HL-60/S4 treated with phorbol 12-myristate 13-acetate at 8.2 ng/mL for 4 days and 3 days (cell line): ENCODE results near the gene TASP1.
"Not testable (repeated sequence)": the region's sequence is repeated elsewhere in the genome, so short reads cannot be mapped to it uniquely, and the experiment has no call there.

Experiments
- in situ Hi-C: fragments of 300-500 bp; cut with MboI; formaldehyde crosslinking; loops from 2 replicates; pipeline ENCODE4 v1.15.0; 2022; ENCODE audit warnings: low sequenced_read_pairs

The TASP1 gene

DNA sequence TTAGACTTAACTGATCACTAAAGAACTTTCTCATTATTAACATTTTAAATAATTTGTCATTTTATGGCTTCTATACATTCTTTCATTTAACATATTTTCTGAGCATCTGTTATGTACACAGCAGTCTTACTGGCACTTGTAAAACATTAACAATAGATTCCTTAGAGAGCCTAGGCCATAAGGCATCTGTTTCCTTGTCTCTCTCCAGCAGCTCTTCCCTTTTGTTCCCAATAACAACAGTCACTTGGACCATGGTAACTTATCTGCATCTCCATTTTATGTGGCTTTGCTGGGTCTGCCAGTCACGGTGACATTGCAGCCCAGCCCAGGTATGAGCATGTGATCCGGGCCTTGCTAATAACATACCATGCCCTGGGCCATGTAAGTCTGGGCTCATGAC, 11.7 kb upstream of the TASP1 start:
- in situ Hi-C loops, result no loop called here

DNA sequence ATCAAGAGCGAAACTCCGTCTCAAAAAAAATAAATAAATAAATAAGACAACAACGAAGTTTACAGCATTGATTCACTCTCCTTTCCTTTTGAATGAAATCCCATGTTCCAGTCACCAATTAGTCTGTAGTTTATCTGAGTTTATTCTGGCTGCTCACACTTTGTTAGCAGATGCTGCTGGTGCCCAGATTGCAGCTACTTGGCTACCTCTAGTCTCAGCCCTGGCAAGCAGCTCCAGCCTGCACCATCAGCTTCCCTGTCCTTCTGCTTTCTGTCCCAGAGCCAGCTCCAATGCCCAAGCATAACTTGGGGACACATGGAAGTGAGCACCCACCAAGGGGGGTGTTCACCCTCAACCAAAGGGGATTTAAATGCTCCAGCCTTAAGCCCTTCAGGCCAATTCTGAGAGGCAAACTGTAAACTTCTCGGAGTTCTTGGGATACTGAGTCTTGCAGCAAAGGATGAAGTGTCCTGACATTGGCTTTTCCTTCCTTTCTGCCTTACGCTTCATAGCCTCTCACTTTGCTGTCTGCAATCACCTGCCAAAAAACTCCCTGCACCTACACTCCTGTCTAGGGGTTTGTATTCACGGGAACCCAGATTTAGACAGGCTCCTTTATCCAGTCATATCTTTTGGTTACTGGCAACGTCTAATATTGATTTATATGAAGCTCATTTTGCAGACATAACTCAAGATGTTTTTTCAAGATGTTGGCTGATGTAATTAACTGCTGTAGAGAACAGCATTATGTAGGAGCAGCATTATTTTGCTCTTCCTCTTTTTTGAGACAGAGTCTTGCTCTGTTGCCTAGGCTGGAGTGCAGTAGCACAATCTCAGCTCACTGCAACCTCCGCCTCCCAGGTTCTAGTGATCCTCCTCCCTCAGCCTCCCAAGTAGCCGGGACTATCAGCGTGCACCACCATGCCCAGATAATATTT, 9.8 kb upstream of the TASP1 start:
- in situ Hi-C loops, result no loop called here

GRCh38 chr20:13644010-13644409, 5.3 kb upstream of the TASP1 start:
- in situ Hi-C loops, result no loop called here

- in situ Hi-C loops, result no loop called here
These were observed 392 bp upstream of the TASP1 start for GRCh38 chr20:13639150-13639497.

DNA sequence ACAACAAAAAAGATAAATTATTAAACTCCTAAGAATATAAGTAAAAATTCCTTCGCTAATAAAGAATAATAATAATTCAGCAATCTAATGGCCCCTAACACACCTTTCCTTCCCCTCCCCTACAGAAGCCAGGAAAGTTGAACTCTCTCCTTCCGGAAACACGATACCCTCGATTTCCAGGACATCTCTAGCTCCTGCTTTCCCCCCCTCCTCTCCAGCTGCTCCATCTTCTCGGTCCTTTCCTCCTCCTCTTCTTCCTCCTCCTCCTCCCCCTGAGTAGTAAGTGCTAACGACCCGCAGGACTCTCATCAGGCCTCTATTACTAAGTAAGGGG, 603 bp downstream of the TASP1 start:
- in situ Hi-C loops, result no loop called here

DNA sequence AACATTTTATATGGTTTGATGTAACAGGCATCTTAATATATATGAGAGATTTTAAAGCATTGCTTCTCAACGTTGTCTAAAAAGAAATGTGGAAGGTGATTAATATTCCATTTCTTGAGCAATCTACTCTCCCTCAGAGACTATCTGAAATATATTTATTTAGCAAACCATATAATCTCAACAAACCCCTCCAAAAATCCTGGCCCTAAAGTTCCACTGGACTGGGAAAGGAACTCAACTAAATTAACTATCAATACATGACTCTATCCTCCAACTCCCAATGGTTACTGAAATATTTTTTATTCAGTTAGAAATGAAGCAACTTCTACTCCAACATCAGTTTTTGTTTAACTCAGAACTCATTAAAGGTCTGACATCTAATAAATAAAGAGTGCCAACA, 6.3 kb downstream of the TASP1 start:
- in situ Hi-C loops, result no loop called here

- in situ Hi-C loops, result not testable (repeated sequence)
These were observed 11.2 kb downstream of the TASP1 start for GRCh38 chr20:13627525-13627924.

GRCh38 chr20:13626724-13627123, 12.0 kb downstream of the TASP1 start:
- in situ Hi-C loops, result no loop called here

- in situ Hi-C loops, result no loop called here
These were observed 13.3 kb downstream of the TASP1 start for GRCh38 chr20:13625304-13625979.

- in situ Hi-C loops, result not testable (repeated sequence)
These were observed 19.3 kb downstream of the TASP1 start for GRCh38 chr20:13619415-13619814.

DNA sequence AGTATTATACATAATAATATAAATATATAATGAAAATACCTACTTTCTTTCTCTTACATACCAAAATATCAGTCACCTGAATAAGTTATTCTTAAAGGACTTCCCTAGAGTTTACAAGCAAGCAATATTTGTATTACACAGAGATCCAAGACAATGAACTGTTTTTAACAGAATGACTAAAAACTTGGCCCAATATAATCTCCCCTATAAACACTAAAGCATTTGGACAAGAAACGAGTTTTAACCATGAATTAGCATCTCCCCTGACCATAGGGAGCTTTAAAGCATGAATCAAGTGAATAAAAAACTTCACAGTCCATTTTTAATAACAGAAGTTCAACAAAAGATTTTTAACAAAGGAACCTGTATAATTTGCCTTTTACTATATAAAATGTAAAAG, 20.3 kb downstream of the TASP1 start:
- in situ Hi-C loops, result not testable (repeated sequence)

DNA sequence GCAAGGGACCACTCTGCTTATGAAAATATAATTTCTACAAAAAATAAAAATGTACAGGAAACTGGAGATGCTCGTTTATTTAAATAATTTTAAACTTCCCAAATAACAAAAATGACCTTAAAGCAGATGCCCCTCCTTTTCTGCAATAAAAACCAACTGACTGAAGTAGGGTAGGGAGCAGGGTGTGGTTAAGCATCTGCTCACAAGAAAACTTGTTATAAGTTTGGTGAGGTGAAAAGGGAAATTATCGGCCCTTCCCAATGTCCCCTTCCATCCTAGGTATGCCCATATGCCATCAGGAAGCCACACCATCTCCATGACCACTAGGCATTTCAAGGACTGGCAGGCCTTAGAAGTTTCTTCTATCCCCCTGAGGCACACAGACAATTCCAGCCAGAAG, 21.1 kb downstream of the TASP1 start:
- in situ Hi-C loops, result not testable (repeated sequence)

DNA sequence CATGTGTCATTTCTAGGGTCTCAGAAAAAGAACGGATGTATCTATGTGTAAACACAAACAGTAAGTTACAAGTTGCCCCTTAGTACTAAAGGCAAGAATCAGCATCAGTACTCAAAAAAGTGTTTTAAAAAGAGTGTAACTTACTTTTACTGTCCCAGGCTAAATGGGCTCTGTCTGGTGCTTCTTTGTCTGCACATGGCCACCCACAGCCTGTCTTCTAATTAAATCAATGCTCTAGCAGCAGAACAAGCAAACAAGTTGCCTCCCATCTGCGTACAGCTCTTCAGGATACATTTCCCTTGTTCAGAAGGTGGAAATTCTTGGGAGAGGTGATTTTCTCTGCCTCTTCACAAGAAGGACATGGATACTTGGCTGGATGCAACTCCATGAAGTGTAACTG, 22.0 kb downstream of the TASP1 start:
- in situ Hi-C loops, result not testable (repeated sequence)

DNA sequence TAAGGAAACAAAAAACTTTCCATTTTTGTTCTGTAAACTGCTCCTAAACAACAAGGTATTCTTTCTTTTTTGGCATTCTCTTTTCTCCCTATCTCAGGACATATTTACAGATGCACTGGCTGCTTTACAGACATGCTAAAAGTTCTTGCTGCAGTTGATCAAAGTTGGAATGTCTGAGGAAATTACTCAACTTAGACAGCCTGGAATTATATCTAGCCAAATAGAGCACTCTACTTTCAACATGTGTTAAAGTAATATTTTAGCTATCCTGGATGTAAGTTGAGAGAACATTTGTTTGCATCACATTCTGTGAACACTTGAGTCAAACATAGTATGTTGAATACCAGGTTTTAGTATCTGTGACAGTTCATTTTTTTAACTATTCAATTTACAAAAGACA, 24.8 kb downstream of the TASP1 start:
- in situ Hi-C loops, result no loop called here

GRCh38 chr20:13611611-13612125, 27.1 kb downstream of the TASP1 start:
- in situ Hi-C loops, result no loop called here

DNA sequence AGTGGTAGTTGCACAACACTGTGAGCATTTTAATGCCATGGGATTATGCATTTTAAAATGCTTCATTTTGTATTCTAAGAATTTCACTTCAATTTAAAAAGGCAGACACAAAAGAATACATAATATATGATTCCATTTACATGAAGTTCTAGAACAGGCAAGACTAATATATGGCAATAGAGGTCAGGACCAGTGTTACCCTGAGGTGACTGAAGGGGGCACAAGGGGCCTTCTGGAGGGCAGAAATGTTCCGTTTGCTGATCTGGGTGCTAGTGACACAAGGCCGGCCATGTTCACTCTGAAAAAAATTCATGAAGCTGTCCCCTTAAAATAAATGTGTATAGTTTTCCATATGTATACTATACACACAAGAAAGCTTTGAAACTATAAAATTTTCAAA, 28.5 kb downstream of the TASP1 start:
- in situ Hi-C loops, result no loop called here

DNA sequence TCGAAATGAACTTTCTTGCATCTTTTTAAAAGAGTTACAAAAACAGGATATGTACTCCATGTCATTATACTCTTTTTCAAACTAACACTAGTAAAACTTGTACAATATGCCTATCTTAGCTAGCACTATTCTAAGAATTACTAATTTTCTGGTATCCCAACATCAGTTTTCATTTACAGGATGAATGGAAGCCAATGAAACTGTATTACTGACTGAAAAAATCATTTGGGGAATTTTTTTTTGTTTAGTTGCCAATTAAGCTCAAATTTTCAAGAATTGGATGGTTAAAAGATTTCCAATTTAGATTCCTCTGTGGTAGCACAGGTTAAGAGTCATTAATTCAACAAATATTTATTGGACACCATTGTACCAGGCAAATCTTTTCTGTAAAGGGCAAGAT, 30.7 kb downstream of the TASP1 start:
- in situ Hi-C loops, result no loop called here

GRCh38 chr20:13593423-13593822, 45.3 kb downstream of the TASP1 start:
- in situ Hi-C loops, result not testable (repeated sequence)

DNA sequence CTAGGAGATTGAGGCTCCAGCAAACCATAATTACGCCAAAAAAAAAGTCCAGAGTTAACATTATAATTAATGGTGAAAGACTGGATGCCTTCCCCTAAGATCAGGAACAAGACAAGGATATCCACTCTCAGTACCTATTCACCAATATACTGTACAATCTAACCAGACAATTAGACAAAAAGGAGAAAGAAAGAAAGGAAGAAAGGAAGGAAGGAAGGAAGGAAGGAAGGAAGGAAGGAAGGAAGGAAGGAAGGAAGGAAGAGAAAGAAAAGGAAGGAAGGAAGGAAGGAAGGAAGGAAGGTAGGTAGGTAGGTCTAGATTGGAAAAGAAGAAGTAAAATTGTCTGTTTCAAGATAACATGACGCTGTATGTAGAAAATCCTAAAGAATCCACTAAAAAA, 50.7 kb downstream of the TASP1 start:
- in situ Hi-C loops, result no loop called here

DNA sequence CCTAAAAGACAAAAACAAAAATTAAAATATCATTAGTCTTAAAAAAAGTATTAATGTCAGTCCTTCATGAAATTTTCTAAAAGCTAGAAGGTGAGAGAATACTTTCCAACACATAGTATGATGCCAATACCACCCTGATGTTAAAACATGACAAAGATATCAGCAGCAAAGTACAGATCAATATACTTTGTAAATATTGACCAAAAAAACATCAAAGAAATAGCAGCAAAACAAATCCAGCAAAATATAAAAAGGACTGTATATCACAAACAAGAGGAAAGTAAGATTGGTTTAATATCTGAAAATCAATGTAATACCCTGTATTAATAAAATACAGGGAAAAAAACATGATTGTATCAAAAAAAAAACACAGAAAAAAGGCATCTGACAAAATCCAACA, 51.4 kb downstream of the TASP1 start:
- in situ Hi-C loops, result no loop called here

DNA sequence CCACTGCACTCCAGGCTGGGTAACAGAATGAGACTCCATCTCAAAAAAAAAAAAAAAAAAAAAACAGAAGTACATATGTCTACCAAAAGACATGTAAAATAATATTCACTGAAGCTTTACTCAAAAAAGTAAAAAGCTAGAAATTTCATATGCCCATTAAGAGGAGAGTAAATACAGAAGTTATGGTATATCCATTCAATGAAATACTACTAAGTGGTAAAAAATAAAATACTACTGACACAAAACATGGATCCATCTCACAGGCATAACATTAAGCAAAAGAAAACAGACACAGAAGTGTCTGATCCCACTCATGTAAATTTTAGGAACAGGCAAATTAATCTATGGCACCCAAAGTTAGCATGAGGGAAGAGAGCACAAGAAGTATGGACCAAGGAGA, 52.6 kb downstream of the TASP1 start:
- in situ Hi-C loops, result no loop called here

DNA sequence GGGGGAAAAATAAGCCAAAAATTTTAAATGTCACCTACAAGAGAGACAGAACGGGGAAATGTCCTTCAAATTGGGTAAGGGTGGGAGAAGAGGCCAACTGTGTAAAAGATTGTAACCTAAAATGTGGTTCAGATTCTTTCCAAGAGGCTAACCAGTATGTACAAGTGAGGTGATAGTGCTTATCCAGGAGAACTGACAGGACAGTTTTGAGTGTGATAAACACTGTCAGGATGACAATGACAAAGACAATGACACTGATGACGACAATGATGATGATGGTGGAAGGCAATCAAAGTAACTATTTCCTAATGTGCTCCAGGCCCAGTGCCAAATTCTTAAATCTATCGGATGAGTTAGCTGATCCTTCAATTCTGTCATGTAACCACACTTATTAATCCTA, 57.3 kb downstream of the TASP1 start:
- in situ Hi-C loops, result no loop called here
